Measurements from ENCODE around the gene SLC2A6. TPM values are rescaled to one million over a fixed set of nuclear protein-coding genes. Genes with fewer than 3 reads are reported as not detected.

SLC2A6 gene
- total RNA-seq, 1 experiment from 2014 or later = 18.7 TPM

DNA sequence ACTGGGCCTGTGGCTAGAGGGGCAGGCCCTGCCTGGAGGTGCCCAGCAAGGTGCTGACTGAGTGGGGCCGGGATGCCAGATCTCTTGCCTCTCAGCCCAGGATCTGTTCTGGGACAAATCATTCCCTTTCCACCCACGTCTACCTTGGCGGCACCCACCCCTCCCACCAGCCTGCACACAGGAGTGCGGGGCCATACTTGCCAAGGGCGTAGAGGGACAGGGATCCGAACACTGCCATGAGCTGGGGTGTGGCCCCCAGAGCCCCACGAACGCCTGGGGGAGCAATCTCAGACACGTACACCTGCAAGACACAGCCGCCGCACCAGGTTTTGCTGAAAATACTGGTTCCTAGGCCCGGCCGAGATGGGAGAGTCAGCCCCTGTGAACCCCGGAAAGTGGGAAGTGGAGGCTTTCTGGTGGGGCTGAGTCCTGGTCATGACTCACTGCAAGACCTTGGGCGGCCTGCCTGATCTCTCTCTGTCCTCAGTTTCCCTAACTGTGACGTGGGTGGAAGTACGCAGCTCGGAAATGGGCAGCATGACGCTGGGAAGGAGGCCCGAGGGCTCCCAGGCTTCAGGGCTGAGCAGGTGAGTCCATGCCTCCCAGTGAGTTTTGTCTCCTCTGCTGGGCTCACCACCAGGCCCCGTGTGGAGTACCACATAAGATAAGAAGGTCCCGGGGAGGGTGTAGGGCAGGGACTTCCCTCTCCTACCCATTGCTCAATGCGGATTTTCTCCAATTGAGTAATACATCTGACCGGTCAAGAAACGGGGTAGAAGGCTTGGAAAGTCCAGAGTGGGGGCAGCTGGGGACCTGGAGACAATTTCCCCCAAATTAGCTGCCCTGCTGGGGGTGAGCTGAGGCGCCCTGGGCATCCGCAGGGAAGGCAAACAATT is 2.6 kb downstream of the SLC2A6 start:
- no peak overlapping the region for H3K4ac ChIP-seq (ENCODE audit: low read depth, low read length)
- Mint-ChIP-seq H3K4me3 (no peak overlapping the region; a peak in 1 of 5 replicates), H3K36me3 (ENCODE audit: insufficient read depth in 1 of 3, low read depth in 3 of 3) (peaks cover 11 to 20% (median 12%) of the 10 kb centered on the region in 3 experiments; a peak in 6 of 7 replicates), H3K27ac (no peak overlapping the region), H3K9me3 (no peaks in the 10 kb centered on the region), H3K27me3 (ENCODE audit: low read depth) (peaks cover 9% of the 10 kb centered on the region), H3K4me1 (peaks cover 4 to 11% of the 10 kb centered on the region in 2 experiments)
- no peak overlapping the region for H3K18ac ChIP-seq (ENCODE audit: insufficient read length, low read depth, low read length)
- H2BK20ac ChIP-seq (ENCODE audit: low read depth, low read length, poor library complexity, severe bottlenecking) = no peak overlapping the region
- DNase-seq = no peak
- no peak overlapping the region for H2BK120ac ChIP-seq (ENCODE audit: low read depth, low read length, poor library complexity, severe bottlenecking)
- no peak overlapping the region for H3T11ph ChIP-seq (ENCODE audit: low read length)
- no peak overlapping the region for H3K27ac ChIP-seq (ENCODE audit: insufficient read length, low read depth, low read length)
- no peaks in the 10 kb centered on the region for H4K20me1 ChIP-seq (ENCODE audit: control insufficient read depth, insufficient read depth, insufficient read length)
- no peaks in the 10 kb centered on the region for H3K27me3 ChIP-seq (ENCODE audit: insufficient read depth, low read length)
- no CpG with 5 or more reads among the region's 27 CpGs for WGBS (ENCODE audit: extremely low coverage, insufficient read length, low lambda C conversion rate)
- TF ChIP-seq, protein P1, sequence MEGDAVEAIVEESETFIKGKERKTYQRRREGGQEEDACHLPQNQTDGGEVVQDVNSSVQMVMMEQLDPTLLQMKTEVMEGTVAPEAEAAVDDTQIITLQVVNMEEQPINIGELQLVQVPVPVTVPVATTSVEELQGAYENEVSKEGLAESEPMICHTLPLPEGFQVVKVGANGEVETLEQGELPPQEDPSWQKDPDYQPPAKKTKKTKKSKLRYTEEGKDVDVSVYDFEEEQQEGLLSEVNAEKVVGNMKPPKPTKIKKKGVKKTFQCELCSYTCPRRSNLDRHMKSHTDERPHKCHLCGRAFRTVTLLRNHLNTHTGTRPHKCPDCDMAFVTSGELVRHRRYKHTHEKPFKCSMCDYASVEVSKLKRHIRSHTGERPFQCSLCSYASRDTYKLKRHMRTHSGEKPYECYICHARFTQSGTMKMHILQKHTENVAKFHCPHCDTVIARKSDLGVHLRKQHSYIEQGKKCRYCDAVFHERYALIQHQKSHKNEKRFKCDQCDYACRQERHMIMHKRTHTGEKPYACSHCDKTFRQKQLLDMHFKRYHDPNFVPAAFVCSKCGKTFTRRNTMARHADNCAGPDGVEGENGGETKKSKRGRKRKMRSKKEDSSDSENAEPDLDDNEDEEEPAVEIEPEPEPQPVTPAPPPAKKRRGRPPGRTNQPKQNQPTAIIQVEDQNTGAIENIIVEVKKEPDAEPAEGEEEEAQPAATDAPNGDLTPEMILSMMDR (conservative IDR thresholded peaks at IDR 0.05) = no peak
- no peaks in the 10 kb centered on the region for H3K79me1 ChIP-seq (ENCODE audit: insufficient read depth, low read depth, low read length, poor library complexity, severe bottlenecking)
- no peak overlapping the region for H3K23ac ChIP-seq (ENCODE audit: insufficient read length, low read depth, low read length)
- 0 out of 2 replicates have a peak, but pooled peaks cover 2% of the 10 kb centered on the region for H3K4me1 ChIP-seq (ENCODE audit: insufficient read depth, low read length)
- H3K4me2 ChIP-seq (ENCODE audit: insufficient read depth, insufficient read length, low read length) = no peak overlapping the region
- H2AK5ac ChIP-seq (ENCODE audit: insufficient read length, low read length) = no peak overlapping the region
- H3K23me2 ChIP-seq (ENCODE audit: insufficient read length, low read depth, low read length, poor library complexity, severe bottlenecking) = peaks cover 13% of the 10 kb centered on the region
- no peak overlapping the region for H2BK15ac ChIP-seq (ENCODE audit: low read depth, low read length)
- H3K9ac ChIP-seq (ENCODE audit: extremely low read depth, insufficient read length, low read length) = no peak overlapping the region
- no peak overlapping the region for H3K56ac ChIP-seq (ENCODE audit: insufficient read length, low read depth, low read length)
- H4K5ac ChIP-seq (ENCODE audit: insufficient read length, low read depth, low read length) = no peak overlapping the region
- H2AFZ ChIP-seq (ENCODE audit: low read length) = no peak overlapping the region
- no peaks in the 10 kb centered on the region for H3K9me3 ChIP-seq (ENCODE audit: control insufficient read depth, low read depth, low read length)
- no peak overlapping the region for H4K8ac ChIP-seq (replicated peaks; ENCODE audit: insufficient read length, low read depth, low read length)
- no peaks in the 10 kb centered on the region; the same call in 1 of the 2 replicates for H3K79me2 ChIP-seq (ENCODE audit: insufficient read depth, low read length)
- H2BK5ac ChIP-seq (ENCODE audit: insufficient read length, low read length) = no peak overlapping the region
- H3K14ac ChIP-seq (ENCODE audit: insufficient read depth, low read length) = no peak overlapping the region
- no peak overlapping the region for H2BK12ac ChIP-seq (ENCODE audit: insufficient read length, low read depth, low read length)
- no peak overlapping the region for H4K91ac ChIP-seq (ENCODE audit: insufficient read length, low read depth, low read length)
